ACC112 (cell line): ENCODE measurements around the gene AKAP5.

Experiments
- H2AFZ ChIP-seq: fragments of 200-600 bp; sonication (generic); one replicate; pipeline ENCODE4 v1.6.0; 2017; ENCODE audit warnings: antibody characterized with exemption, low read length; ENCODE audit not compliant: unreplicated experiment
- H3K27ac ChIP-seq: fragments of 200-600 bp; sonication (generic); 2 replicates; pipeline ENCODE4 v1.5.1; 2014; ENCODE audit warnings: low read depth, mild to moderate bottlenecking, antibody characterized with exemption, low read length, moderate library complexity
- H3K27me3 ChIP-seq: fragments of 200-600 bp; sonication (generic); 2 replicates; pipeline ENCODE4 v1.6.1; 2014; ENCODE audit warnings: mild to moderate bottlenecking, antibody characterized with exemption, low read length, moderate library complexity, mixed read lengths; ENCODE audit not compliant: insufficient read depth
- H3K36me3 ChIP-seq: fragments of 200-600 bp; sonication (generic); 2 replicates; pipeline ENCODE4 v1.6.1; 2016; ENCODE audit warnings: mild to moderate bottlenecking, antibody characterized with exemption, low read length, moderate library complexity, mixed read lengths; ENCODE audit not compliant: insufficient read depth
- H3K4me1 ChIP-seq: fragments of 200-600 bp; sonication (generic); one replicate; pipeline ENCODE4 v1.6.1; 2016; ENCODE audit warnings: low read length, mixed read lengths; ENCODE audit not compliant: insufficient read depth, unreplicated experiment, control insufficient read depth
- H3K4me3 ChIP-seq: fragments of 200-600 bp; sonication (generic); 2 replicates; pipeline ENCODE4 v1.5.1; 2014; ENCODE audit warnings: mild to moderate bottlenecking, low read depth, low read length
- H3K79me2 ChIP-seq: fragments of 200-600 bp; sonication (generic); one replicate; pipeline ENCODE4 v1.6.0; 2016; ENCODE audit warnings: low read length; ENCODE audit not compliant: control insufficient read depth, unreplicated experiment, insufficient read depth

AKAP5 gene

DNA sequence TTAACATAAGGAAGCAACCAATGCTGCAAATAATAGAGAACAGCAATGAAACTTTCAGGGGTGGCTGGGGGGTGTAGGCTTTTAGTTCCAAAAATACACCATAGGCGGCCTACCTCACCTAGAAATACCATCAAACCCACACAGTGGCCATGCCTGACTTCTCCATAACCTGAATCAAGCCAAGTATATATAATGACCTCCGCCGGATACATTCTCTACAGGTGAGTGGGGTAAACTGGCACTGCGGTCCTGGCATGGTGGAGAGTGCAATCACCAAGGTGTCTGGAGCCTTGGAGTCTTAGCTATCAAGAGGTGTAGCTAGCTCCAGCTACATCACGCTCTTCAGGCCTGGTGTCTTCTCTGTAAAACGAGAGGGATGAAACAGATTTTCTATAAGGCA, 37.2 kb downstream of the AKAP5 start:
- peak overlapping the region; percentile 85 for H2AFZ ChIP-seq
- H3K36me3 ChIP-seq = peaks cover 4% of the 10 kb centered on the region; the same call in 1 of the 2 replicates
- H3K4me3 ChIP-seq = peak overlapping the region; percentile 84
- H3K4me1 ChIP-seq = peaks cover 38% of the 10 kb centered on the region
- no peaks in the 10 kb centered on the region for H3K27me3 ChIP-seq
- peak overlapping the region; percentile 98 for H3K27ac ChIP-seq
- peaks cover 65% of the 10 kb centered on the region for H3K79me2 ChIP-seq

DNA sequence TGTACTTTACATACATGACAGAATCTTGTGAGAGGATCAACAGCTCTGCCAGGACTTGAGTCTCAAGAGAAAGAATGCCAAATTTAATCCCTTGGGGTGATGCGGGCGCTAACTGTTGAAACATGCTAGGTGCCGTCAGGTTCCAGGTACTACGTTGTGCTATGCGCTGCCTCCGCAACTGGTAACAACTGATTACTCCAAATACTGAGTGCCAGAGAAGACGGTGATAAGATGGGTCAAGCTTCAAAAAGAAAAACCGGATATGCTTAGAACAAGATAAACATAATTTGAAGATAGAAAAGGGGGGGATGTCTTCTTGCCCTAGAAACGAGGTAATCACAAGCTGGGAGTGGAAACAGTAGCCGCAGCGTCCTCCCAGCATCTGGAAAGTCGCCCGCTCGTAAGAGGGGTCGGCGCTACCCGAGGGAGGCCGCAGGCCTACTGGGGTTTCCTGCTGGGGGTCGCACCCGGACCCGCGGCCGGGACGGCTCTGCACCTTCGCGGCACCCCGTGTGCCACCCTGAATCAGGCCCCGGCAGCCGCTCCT, 37.7 kb downstream of the AKAP5 start:
- H3K4me1 ChIP-seq = peaks cover 43% of the 10 kb centered on the region
- H3K4me3 ChIP-seq = peak overlapping the region; percentile 84
- H3K36me3 ChIP-seq = no peaks in the 10 kb centered on the region; the same call in 1 of the 2 replicates
- H3K79me2 ChIP-seq = peaks cover 67% of the 10 kb centered on the region
- peak overlapping the region; percentile 98 for H3K27ac ChIP-seq
- no peaks in the 10 kb centered on the region for H3K27me3 ChIP-seq
- peak overlapping the region; percentile 85 for H2AFZ ChIP-seq

DNA sequence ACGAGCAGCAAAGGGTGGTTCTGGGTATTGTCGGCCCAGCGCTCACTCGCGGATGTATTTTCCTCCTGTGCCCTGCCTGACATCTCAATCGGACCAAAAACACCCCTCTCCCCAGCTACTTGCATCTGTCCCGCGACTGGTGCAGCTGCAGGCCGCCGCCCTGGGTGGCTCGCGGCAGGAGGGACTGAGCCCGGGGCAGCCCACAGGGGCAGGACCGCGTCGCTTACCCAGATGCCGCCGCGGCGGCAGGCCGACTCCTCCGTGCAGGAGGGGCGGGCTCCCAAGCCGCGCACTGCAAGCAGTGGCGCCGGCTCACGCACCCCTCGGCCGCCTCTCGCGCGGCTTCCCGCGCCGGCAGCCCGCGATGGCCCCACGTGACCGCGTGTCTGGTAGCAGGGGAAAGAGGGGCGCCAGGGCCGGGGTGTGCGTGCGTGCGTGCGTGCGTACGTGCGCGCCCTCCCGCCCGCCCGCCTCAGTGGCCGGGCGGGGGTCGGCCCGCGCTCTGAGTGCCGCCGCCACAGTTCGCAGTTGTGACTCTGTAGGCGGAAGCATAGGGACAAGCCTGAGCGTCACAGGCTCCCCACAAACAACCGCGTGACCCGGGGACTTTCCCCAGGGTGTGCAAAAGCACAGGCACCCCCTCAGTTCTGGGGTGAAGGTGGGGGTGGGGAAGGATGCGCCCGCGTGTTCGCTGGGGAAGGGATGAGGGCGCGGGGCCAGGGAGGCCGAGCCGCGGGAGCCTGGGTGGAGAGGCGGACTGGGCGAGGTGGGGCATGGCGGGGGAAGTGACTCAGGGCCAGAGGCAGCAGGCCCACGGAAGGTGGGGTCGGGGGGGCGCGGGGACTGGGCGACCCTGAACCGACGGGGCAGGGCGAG, 38.4 kb downstream of the AKAP5 start, which contains the start of gene ZBTB25:
TSS of gene ZBTB25 (minus strand) at position 405 of the 876 bp plus-strand sequence. CDS start 13,305 bp downstream, outside the sequence.
- peaks cover 50% of the 10 kb centered on the region for H3K4me1 ChIP-seq
- H3K36me3 ChIP-seq = no peaks in the 10 kb centered on the region; the same call in 1 of the 2 replicates

DNA sequence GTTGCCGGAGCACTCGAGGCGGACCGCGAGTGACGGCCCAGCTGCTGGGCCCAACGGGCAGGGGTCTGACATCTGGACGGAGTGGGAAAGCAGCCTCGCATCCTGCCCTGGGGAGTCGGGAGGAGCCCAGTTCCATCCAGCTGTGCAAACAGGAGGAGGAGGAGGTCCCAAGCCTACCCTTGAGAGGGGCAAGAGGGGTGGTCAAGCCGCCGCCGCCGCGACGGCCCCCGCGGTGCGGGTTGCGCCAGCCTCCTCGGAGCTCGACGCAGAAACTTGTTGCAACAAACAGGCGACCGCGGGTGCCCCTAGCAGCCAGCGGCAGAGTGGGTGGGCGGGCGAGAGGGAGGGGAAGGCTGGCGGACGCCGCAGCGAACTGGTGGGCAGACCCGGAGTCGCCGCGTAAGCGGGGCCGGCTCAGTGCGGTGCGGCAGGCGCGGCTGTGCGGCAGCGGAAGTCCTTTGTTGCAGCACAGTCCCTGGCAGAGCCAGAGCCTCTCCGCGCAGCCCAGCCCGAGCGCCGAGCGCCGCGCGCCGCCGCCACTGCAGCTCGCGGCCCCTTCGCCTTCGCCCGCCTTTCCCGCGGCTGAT, 39.1 kb downstream of the AKAP5 start, which contains the start of gene ZBTB1:
TSS of gene ZBTB1 (plus strand) at position 461 of the 587 bp plus-strand sequence. CDS start 16,735 bp downstream, outside the sequence.
- Histone ChIP-seq H3K36me3 (no peaks in the 10 kb centered on the region), H3K27me3 (no peaks in the 10 kb centered on the region), H3K79me2 (peaks cover 74% of the 10 kb centered on the region), H3K4me3 (peak within 1 kb of the TSS; percentile 84), H3K27ac (peak within 1 kb of the TSS; percentile 98), H3K4me1 (peaks cover 57% of the 10 kb centered on the region), H2AFZ (peak within 1 kb of the TSS; percentile 81)

More for the DNA sequence above, 38.4 kb downstream of the AKAP5 start, which contains the start of gene ZBTB25:
- Histone ChIP-seq H3K79me2 (peaks cover 73% of the 10 kb centered on the region), H3K4me3 (peak within 1 kb of the TSS; percentile 84), H3K27me3 (no peaks in the 10 kb centered on the region), H3K27ac (peak within 1 kb of the TSS; percentile 98), H2AFZ (peak within 1 kb of the TSS; percentile 85)

DNA sequence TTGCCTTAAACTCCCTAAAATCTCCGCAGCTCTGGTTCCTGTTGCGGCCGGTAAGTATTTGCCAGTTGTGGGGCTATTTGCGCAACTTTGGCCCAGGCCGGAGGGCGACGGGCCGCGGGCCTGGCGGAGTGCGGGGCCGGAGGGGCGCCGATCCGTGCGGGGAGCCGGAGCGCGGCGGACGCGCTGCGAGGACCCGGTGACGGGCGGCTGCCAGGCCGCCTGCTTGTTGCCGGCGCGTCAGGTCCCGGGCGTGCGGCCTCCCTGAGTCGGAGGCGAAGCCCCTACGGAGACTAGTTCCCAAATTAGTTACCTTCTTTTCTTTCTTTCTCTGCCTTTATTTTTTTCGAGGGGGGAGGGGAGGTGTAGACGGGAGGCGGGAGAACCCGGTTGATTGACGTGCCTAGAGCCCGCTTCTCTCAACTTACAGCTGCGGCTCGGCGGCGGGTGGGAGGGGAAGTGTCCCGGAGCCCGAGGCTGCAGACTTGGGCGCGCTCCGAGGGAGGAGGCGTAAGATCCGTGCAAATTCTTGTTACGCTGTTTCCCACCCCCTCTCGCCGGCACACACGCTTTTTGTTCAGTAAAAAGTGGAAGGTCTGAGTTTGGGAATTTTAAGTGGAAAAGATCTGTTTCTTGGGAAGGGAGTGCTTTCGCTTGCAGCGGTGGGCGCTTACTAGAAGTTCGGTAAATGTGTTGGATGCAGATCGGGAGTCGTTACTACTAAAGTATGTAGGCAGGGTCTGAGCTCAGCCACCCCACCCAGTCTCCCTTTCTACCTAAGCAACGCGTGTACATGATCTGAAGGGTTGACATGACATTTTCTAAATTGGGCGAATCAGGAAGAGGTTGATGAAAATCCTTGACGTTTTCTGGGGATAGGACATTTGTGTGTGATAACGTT, 39.8 kb downstream of the AKAP5 start:
- Histone ChIP-seq H2AFZ (peak overlapping the region; percentile 57), H3K79me2 (peaks cover 73% of the 10 kb centered on the region)

DNA sequence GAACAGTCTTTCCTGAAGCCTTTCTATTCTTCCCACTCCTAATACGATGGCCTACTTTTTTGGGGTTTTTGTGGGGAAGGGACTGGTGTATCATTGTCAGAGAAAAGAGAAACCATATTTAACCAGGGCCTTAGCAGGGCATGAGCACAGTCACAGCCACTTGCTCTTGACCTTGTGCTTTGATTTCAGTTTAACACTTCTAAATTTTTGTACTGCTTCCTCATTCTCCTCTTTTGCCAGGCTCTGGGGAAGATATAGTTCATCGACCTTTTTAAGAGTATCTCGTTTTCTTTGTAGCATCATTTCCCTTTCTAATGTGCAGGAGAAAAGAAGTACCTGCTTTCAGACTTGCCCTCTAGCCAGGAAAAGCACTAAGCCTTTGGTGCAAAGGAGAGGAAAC, 41.4 kb downstream of the AKAP5 start:
- no peaks in the 10 kb centered on the region for H3K36me3 ChIP-seq
- peak overlapping the region; percentile 6; the same call in 1 of the 2 replicates for H3K27ac ChIP-seq
- peak overlapping the region; percentile 84 for H3K4me3 ChIP-seq
- H3K27me3 ChIP-seq = no peaks in the 10 kb centered on the region
- H3K79me2 ChIP-seq = peaks cover 76% of the 10 kb centered on the region
- peaks cover 53% of the 10 kb centered on the region for H3K4me1 ChIP-seq
- no peak overlapping the region for H2AFZ ChIP-seq

More for the DNA sequence above, 39.8 kb downstream of the AKAP5 start:
- Histone ChIP-seq H3K27me3 (no peaks in the 10 kb centered on the region), H3K4me3 (peak overlapping the region; percentile 84), H3K36me3 (no peaks in the 10 kb centered on the region), H3K4me1 (peaks cover 53% of the 10 kb centered on the region), H3K27ac (peak overlapping the region; percentile 98)

DNA sequence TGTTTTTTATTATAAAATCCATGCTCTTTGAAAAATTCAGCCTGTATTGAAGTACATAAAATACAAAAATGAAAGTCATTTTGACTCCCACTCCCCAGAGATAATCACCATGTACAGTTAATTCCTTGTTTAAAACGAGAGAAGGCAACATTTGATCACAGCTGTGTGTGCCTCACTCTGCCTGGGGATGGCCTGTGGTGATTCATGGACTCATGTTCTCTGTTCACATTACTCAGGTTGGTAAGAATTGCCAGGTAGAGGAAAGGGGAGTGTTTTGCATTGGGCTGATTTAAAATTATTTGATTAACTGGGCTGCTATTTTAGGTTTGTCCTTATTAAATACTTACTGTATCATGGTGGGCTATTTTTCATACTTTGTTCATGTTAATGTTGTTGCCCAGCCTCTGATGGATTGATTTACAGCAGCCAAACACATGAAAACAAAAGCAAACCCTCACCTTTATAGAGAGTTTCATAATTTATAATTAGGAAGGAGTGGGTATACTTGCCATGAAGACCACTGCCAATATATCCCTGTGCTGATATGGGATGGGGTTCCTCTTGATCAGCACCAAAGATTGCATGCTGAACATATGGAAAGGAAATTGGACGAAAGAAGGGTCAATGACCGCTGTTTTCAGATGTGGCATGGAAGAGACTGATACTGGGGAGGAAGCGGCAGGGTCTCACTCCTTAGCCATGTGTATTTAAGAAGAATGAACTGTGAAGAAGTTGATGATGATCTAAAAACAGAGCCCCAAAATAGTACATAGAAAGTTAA, 42.3 kb downstream of the AKAP5 start:
- H3K27ac ChIP-seq = peak overlapping the region; percentile 6; the same call in 1 of the 2 replicates
- peaks cover 76% of the 10 kb centered on the region for H3K79me2 ChIP-seq
- H3K27me3 ChIP-seq = no peaks in the 10 kb centered on the region
- H2AFZ ChIP-seq = no peak overlapping the region
- H3K36me3 ChIP-seq = no peaks in the 10 kb centered on the region
- H3K4me1 ChIP-seq = peaks cover 45% of the 10 kb centered on the region
- H3K4me3 ChIP-seq = peak overlapping the region; percentile 84

DNA sequence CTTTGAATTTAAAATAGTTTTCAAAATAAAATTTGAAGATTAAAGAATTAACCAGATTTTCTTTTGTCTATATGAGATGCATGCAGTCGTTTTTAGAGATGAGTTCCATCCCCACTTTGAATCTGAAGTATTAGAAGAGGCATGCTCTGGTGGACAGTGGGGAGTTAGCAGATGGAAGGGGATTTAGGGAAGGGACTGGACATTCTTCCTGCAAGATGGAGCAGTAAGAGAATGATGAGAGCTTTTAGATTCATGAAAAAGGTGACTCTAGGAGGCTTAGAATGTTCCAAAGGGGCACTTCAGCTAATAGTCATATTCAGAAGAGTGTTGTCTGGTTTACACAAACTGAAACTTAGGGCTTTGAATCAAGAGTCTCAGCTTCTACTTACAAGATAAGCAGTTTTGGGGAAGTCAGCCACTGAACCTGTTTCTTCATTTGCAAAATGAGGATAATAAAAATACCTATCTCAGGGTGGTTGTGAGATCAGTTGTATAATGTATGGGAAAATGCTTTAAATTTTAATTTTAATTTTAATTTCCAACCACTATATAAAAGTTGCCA, 43.0 kb downstream of the AKAP5 start:
- H3K4me3 ChIP-seq = peak overlapping the region; percentile 84; the same call in 1 of the 2 replicates
- H3K27me3 ChIP-seq = no peaks in the 10 kb centered on the region
- H3K4me1 ChIP-seq = peaks cover 45% of the 10 kb centered on the region
- no peak overlapping the region for H2AFZ ChIP-seq
- H3K79me2 ChIP-seq = peaks cover 79% of the 10 kb centered on the region
- H3K36me3 ChIP-seq = no peaks in the 10 kb centered on the region
- H3K27ac ChIP-seq = no peak overlapping the region

DNA sequence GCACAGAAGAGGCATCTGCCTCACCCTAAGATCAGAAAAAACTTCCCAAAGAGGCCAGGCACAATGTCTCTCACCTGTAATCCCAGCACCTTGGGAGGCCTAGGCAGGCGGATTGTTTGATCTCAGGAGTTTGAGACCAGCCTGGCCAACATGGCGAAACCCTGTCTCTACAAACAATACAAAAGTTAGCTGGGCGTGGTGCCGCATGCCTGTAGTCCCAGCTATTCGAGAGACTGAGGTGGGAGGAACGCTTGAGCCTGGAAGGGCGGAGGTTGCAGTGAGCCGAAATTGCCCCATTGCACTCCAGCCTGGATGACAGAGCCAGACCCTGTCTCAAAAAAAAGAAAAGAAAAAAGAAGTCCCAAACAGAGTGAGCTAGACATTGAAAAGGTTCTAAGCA, 43.7 kb downstream of the AKAP5 start:
- H3K4me3 ChIP-seq = no peak overlapping the region
- no peak overlapping the region for H2AFZ ChIP-seq
- peaks cover 45% of the 10 kb centered on the region for H3K4me1 ChIP-seq
- H3K36me3 ChIP-seq = no peaks in the 10 kb centered on the region
- H3K27me3 ChIP-seq = no peaks in the 10 kb centered on the region
- H3K27ac ChIP-seq = no peak overlapping the region
- H3K79me2 ChIP-seq = peaks cover 85% of the 10 kb centered on the region
